ENCODE data around the gene FGL2. TPM values are rescaled to one million over a fixed set of nuclear protein-coding genes. Genes with fewer than 3 reads are reported as not detected.
"Not testable (repeated sequence)": the region's sequence is repeated elsewhere in the genome, so short reads cannot be mapped to it uniquely, and the experiment has no call there.

FGL2 gene
- polyA plus RNA-seq, 4 donors = 51.0 to 103 (median 80.6) TPM

DNA sequence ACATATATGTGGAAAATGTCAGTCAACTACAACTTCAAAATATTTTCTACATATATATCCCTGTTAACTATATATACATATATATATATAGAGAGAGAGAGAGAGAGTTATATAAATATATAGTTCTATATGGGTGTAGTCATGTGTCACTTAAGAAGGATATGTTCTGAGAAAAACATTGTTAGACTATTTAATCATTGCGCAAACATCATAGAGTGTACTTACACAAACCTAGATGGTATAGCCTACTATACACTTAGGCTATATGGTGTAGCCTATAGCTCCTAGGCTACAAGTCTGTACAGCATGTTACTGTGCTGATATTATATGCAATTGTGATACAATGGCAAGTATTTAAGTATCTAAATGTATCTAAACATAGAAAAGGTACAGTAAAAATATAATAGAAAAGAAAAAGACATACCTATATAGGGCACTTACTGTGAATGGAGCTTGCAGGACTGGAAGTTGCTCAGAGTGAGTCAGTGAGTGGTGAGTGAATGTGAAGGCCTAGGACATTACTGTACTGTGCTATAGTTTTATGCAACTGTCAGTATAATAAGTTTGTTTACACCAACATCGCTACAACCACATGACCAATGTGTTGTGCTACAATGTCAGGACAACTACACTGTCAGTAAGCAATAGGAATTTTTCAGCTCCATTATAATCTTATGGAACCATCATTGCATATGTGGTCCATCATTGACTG is 18.0 kb upstream of the FGL2 start:
- no peak for DNase-seq (ENCODE audit: low read depth in 4 of 4, low spot score in 3 of 4)

DNA sequence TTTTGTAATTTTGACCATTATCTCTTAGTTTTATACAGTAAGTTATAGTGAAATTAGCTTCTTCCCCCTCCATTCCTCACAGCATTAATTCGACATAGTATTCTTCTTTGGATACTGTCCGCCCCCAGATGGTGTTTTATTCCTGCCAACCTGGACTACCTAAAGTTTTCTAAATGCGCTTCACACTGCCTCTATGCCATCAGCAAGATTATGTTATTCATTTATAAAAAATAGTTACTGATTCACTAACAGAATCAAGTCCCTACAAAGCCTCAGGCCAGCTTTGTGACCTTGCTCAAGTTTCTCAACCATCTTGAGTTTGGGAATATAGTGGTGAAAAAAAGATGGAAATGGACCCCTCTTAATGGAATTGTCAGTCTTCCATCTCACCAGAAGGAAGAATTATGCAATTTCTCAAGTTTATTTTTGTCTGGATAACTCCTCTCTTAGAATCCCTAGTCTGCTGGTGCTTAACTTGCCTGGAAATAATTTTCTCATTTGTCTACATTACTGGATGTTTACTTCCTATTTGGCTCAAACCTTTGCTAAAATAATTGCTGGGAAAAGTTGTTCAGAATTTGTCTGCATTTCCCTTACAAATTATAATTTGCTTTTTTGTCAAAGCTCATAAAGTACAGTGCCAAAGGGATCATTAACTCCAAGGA is 16.7 kb upstream of the FGL2 start:
- DNase-seq (ENCODE audit: low read depth in 4 of 4, low spot score in 3 of 4) = no peak

DNA sequence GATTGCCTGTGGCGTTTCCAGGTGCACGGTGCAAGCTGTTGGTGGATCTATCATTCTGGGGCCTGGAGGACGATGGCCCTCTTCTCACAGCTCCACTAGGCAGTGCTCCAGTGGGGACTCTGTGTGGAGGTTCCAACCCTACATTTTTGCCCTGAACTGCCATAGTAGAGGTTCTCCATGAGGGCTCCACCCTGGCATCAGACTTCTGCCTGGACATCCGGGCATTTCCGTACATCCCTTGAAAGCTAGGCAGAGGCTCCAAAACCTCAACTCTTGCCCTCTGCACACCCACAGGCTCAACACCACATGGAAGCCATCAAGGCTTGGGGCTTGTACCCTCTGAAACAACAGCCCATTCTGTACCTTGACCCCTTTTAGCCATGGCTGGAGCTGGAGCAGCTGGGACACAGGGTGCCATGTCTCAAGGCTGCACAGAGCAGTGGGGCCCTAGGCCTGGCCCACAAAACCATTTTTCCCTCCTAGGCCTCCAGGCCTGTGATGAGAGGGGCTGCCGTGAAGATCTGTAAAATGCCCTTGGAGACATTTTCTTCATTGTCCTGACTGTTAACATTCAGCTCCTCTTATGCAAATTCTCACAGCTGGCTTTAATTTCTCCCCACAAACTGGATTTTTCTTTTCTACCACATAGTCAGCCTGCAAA is 10.0 kb upstream of the FGL2 start:
- no peak for DNase-seq (ENCODE audit: low read depth in 4 of 4, low spot score in 3 of 4)

DNA sequence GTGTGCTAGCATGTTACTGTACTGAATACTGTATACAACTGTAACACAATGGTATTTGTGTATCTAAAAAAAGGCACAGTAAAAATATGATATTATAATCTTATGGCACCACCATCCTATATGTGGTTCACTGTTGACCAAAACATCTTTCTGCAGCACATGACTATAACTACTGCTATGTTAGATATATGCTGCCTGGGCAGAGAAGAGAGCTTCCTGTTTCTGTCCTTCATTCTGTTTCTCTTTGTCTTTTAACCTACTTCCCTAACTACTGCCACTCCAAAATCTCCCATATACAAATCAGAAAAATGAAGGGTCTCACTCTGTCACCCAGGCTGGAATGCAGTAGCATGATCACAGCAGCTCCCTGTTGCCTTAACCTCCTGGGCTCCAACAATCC is 8.8 kb upstream of the FGL2 start:
- no peak for DNase-seq (ENCODE audit: low read depth in 4 of 4, low spot score in 3 of 4)

DNA sequence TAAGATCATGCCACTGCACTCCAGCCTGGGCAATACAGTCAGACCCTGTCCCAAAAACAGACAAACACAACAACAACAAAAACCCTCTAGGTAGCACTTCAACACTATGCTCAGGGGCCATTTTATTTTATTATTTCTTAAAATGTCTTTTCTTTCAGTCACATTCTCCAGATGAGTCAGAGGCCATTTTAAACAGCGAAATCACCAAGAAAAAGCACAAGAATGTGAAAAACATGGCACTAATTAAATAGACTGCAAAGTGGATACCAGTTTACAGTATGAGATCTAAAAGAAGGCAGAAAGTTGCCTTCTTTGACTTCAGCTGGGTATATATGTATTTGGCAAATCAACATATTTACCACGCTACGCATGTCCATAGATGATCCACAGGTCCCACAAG is 6.1 kb upstream of the FGL2 start:
- DNase-seq (ENCODE audit: low read depth in 4 of 4, low spot score in 3 of 4) = no peak

DNA sequence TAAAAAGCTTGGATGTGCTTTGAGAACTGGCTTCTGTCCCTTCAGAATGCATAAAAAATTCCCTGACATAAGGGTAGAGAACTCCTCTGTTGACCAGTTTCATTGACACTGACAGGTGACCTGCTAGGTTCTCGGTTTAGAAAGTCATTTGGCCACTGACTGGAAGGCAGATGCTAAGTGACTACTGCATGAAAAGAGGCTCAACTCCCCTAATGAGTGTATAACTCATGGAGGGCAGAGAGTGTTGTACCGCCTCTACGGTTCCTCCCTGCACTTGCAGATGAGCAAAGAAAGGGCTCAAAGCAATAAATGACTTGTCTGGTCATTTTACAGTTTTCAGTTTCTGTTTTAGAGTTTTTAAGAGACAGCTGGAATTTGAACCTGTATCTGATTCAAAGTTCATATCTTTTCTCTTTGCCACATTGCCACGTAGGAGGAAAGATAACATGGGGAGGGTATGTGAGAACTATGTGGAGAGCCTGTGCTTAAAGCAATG is 2.9 kb upstream of the FGL2 start:
- no peak for DNase-seq (ENCODE audit: low read depth in 4 of 4, low spot score in 3 of 4)

DNA sequence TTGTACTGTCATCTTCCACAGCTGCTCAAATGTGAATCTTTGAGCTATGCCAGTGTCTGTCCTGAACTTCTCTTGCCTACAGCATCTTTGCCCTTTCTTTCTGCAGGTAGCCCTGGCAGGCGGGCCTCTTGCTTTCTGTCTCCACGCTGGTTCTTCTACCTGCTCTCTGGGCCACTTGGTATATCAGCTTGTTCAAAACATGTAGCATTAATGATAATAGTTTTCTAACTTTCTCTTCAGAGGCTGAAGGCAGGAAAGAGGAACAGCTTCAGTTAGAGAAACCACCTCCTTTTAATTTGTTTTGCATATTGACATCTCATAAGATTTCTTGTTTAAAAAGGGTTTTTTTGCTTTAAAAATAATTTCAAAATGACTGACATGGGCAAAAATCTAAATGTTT is 923 bp upstream of the FGL2 start:
- no peak for DNase-seq (ENCODE audit: low read depth in 4 of 4, low spot score in 3 of 4)

DNA sequence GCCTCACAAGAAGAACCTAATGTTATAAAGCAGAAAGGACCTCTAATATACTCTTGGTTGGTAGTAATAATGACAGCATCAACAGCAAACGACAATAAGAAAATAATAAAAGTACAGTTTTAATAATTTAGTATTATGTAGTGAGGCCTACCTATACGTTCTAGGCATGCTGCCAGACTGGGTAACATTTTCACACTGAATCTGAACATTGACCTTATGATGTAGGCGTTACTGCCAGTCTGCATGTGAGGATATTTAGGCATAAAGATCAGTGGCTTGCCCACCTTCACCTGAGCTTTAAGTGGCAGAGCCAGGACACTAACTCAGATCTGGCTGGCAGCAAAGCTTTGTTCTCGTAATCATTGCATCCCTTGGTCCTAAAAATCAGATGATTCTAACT is 2.5 kb downstream of the FGL2 start:
- no peak for DNase-seq (ENCODE audit: low read depth in 4 of 4, low spot score in 3 of 4)

DNA sequence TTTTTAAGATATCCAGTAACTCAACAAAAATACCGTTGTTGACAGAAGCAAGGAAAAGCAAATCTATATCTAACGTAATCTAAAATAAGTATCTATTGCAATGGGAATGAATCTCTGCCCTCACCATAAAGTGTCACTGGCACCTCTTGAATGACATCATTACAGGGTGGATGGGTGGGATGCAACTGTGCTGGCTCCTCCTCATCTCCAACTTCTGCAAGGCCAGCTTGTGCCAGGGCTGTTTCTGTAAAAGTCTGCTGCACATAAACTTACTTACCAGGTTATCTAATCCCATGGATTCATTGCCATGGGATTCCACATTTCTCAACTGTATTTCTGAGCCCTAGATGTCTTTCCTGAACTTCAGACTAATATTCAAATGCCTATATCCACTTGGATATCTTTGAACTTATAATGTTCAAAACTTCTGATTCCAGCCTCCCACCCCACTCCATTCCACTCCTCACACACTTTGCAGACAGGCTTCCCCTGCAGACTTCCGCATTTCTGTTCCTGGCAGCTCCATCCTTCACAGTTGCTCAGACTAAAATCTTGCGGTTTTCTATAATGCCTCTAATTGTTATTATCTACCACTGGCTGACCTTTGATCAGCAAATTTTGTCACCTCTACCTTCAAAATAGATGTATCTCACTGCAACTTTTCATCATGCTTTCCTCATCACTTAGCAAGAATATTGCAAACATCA is 10.7 kb downstream of the FGL2 start:
- no peak for DNase-seq (ENCODE audit: low read depth in 4 of 4, low spot score in 3 of 4)

DNA sequence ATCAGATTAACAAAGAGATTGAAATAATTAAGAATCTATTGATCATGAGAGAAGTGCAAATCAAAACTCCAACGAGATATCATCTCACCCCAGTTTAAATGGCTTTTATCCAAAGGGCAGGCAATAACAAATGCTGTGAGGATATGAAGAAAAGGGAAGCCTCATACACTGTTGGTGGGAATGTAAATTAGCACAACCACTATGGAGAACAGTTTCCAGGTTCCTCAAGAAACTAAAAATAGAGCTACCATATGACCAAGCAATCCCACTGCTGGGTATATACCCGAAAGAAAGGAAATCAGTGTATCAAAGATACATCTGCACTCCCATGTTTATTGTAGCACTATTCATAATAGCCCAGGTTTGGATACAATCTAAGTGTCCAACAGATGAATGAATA is 13.8 kb downstream of the FGL2 start:
- no peak for DNase-seq (ENCODE audit: low read depth in 4 of 4, low spot score in 3 of 4)

DNA sequence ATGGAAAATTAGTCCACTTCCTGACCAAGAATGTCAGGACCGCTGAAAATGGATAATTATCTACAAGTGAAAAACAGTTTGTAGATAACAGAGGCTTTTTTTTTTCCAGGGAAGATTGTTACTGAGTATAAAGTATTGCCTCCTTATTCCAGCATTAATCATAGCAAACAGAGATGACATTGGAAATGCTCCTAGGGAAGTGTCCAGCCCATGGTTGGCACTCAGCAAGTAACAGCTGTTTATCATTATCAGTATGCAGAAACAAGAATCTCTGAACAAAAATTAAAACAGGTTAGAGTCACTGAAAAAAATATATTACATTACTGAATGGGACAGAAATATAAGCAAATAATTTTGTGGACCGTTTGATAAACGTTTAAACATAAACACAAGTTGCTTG is 14.6 kb downstream of the FGL2 start:
- no peak for DNase-seq (ENCODE audit: low read depth in 4 of 4, low spot score in 3 of 4)

DNA sequence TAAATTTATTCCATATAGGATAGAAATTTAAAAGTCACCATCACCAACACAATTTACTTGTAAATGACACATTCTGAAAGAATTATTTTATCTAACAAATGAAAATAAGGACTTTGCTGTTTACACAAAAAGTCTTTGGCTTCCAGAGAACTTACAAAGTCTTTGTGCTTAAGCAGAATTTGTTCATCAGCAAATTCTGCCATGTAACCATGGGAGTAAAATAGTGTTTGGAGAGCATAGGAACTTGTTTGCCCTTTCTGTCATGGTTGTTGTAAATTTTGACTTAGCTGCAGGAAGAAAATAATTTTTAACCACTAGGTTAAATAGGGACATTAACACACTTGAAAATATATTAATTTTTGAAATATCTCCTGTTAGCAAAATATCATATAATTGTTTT is 15.2 kb downstream of the FGL2 start:
- no peak for DNase-seq (ENCODE audit: low read depth in 4 of 4, low spot score in 3 of 4)

DNA sequence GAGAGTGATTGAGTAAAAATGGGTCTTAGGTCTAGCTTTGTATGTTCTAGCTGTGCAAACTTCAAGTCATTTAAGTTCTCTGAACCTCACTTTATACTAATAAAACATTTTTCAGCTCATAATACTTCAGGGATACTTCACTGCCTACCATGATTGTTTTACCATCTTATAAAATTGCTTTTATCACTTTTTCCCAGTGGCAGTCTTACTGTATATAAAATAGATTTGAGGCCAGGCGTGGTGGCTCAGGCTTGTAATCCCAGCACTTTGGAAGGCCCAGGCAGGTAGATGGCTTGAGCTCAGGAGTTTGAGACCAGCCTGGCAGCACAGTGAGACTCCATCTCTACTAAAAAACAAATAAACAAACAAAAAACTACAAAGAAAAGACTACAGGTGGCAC is 17.4 kb downstream of the FGL2 start:
- DNase-seq (ENCODE audit: low read depth in 4 of 4, low spot score in 3 of 4) = no peak

DNA sequence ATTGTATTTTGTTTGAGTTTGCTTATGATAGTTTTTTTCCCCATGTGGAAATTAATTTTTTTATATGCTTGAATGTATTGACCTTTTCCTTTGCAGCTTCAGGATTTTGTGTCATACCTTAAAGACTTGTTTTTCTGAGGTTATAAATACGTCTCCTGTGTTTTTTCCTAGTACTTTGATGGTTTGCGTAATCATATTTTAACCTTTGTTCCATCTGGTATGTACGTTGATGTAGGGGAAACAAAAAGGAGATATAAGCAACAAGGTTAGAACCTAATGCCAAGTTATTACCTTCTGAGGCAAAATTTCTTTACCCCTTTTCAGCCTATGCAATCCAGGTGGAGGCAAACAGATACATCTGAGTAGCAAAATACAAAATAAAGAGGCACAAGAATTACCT is 17.9 kb downstream of the FGL2 start:
- DNase-seq (ENCODE audit: low read depth in 4 of 4, low spot score in 3 of 4) = no peak

DNA sequence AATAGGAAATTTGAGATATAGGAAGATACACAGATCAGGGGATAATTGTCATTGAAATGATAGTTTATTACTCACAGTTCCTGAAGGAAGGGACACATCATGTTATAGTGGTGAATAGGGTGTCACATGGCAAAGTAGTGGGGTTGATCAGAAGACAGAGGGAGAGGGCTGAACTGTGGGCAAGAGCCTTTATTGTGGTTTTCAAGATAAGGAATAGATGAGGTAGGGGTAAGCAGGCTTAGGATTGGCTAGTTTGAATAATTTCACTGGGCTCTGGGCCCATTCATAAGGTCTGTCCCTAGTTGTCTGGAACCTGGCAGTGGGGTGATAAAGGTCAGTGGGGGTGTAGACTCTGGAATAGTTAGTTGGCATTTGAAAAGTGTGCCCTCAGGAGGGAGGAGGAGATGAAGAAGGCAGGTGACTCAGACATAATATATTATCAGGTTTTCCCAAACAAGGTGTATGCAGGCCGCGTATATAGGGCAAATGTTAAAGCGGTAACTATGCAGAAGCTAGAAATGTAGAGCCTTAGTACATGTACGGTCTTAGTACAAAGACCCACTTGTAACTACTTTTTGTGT is 18.5 kb downstream of the FGL2 start:
- no peak for DNase-seq (ENCODE audit: low read depth in 4 of 4, low spot score in 3 of 4)

DNA sequence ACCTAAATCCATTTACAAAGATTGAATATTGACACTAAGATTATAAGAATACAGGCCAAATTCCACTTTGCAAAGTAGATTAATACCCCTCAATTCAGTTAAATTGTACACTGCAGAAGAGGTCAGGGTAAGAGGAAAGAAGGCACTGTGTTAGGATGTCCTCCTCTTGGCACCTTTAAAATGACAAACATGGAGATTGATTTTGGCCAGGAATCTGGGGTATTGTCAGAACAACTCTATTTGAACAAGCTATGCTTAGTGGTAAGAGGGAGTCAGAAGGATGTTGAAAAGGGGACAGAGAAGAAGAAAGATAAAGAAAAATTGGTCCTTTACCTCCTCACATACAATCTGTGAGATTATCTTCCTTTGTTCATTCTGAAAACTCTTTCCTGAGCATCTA is 21.6 kb downstream of the FGL2 start:
- DNase-seq (ENCODE audit: low read depth in 4 of 4, low spot score in 3 of 4) = not testable (repeated sequence)

DNA sequence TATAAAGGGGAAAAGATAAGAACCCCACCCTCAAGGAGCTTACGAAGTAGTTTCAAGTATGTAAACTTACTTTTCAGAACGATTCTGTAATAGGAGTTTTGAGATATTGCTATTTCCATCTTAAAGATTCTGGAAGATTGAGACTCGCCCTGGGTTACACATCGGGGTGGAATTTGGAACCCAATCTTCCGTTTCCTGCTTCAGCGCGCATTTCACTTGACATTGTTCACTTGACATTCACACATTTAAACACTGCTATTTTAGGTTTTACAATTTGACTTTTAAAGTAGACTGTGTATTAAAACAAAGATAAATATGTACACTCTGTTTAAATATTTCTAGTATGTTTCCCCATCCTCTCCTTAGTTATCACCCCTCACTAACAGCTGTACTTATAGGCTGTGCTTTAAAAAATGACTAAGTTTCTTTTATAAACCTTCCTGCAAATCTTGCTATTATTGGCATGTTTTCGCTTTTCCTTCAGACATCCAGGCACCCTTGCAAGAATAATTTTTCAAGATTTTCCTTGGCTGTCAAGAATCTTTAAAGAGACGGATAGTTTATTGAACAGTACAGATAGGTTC is 22.2 kb downstream of the FGL2 start:
- not testable (repeated sequence) for DNase-seq (ENCODE audit: low read depth in 4 of 4, low spot score in 3 of 4)

DNA sequence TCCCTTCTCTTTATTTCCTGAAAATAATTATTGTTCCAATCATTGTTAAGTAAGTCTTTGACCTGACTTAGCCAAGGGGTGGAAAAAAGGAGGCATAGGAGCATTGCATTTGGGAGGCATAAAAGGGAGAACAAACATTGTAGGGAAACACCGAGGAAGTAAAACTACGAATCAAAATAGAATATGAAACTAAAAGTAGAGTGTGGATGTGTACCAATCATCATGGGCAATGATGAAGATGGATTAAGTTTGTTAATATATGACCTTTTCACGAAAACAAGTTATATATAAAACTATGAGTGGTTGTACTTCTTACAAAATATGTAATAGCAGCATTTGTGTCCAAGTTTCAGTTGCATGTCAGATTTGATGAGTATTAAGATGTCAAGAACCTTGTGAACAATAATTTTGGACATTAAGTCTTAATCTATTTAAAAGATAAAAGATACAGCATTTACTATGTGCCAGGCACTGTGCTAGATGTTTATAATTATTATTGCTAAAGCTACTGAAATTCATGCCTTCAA is 24.3 kb downstream of the FGL2 start:
- not testable (repeated sequence) for DNase-seq (ENCODE audit: low read depth in 4 of 4, low spot score in 3 of 4)

DNA sequence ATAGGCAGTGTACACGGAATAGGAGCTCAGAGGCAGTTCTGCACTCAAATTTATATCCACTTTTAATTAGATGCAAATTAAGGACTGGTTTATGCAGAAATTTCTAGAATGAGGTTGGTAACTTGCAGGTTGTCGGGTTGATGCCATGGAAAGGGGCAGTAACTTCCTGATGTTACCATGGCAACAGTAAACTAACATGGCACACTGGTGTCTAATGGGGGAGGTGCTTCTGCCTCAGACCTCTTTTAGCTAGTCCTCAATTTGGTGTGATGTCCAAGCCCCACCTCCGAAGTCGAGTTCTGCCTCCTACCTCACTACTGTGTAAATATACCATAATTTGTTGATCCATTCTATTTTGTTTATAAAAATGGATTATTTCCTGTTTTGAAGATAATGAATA is 25.2 kb downstream of the FGL2 start:
- DNase-seq (ENCODE audit: low read depth in 4 of 4, low spot score in 3 of 4) = not testable (repeated sequence)
